Colonic mucosa (tissue), 4 donors: ENCODE results near the gene P2RY6. TPM values are rescaled to one million over a fixed set of nuclear protein-coding genes. Genes with fewer than 3 reads are reported as not detected.

ENCODE experiments used
- DNase-seq: peaks from one replicate; pipeline ENCODE4 v3.0.0-alpha.2; 2020
- H3K27ac ChIP-seq: fragments of 200-600 bp; one replicate; pipeline ENCODE4 v1.8.0; 2021
- H3K27me3 ChIP-seq: fragments of 200-600 bp; one replicate; pipeline ENCODE4 v1.8.0; 2021
- H3K36me3 ChIP-seq: fragments of 200-600 bp; one replicate; pipeline ENCODE4 v1.8.0; 2021
- H3K4me1 ChIP-seq: fragments of 200-600 bp; one replicate; pipeline ENCODE4 v1.8.0; 2021; ENCODE audit warnings: mild to moderate bottlenecking
- H3K4me3 ChIP-seq: fragments of 200-600 bp; one replicate; pipeline ENCODE4 v1.8.0; 2021
- H3K9ac ChIP-seq, 2 donors: one replicate each; pipeline ENCODE4 v1.7.0; 2013; ENCODE audit warnings: control low read depth in 2 of 2, low read depth in 2 of 2, low read length in 2 of 2
- H3K9me3 ChIP-seq: fragments of 200-600 bp; one replicate; pipeline ENCODE4 v1.8.0; 2021
- intact Hi-C: fragments of 100-400 bp; cut with DNase I; formaldehyde crosslinking; loops from one replicate; pipeline ENCODE4 v1.14.1; 2022
- total RNA-seq, 2 donors: library from RNA; stranded (reverse); fragmentation: NEBNext Ultra II Directional in 1 of 2; extraction: Animal tissue kit (Norgen Biotek cat#: 25700) in 1 of 2; gene quantifications; one replicate each; pipeline ENCODE4 v1.2.1, GENCODE V29; 2021
- TF ChIP-seq, protein P1 (sequence below): fragments of 200-600 bp; IDR thresholded peaks from one replicate; pipeline ENCODE4 v1.8.0; 2022; ENCODE audit warnings: antibody characterized with exemption, mild to moderate bottlenecking
- donor health status: healthy.
- donor health status: DM: no; HTN: no; CAD: no.
- donor health status: DM: no; HTN: no; CAD: no.

P2RY6 gene
- total RNA-seq, 2 donors from 2014 or later = 0.91 to 1.4 TPM

- no peak overlapping the region for H3K27ac ChIP-seq
- DNase-seq = no peak
- intact Hi-C loops = no loop called here
These were observed 6.8 kb upstream of the P2RY6 start for GRCh38 chr11:73265278-73265810.

GRCh38 chr11:73265853-73266645, 6.1 kb upstream of the P2RY6 start:
- DNase-seq = no peak
- Histone ChIP-seq H3K9me3 (no peaks in the 10 kb centered on the region), H3K27me3 (peaks cover 7% of the 10 kb centered on the region), H3K36me3 (no peaks in the 10 kb centered on the region), H3K4me1 (no peaks in the 10 kb centered on the region), H3K27ac (no peak overlapping the region), H3K9ac (no peak overlapping the region), H3K4me3 (no peak overlapping the region)
- intact Hi-C loops = no loop called here
- TF ChIP-seq, protein P1, sequence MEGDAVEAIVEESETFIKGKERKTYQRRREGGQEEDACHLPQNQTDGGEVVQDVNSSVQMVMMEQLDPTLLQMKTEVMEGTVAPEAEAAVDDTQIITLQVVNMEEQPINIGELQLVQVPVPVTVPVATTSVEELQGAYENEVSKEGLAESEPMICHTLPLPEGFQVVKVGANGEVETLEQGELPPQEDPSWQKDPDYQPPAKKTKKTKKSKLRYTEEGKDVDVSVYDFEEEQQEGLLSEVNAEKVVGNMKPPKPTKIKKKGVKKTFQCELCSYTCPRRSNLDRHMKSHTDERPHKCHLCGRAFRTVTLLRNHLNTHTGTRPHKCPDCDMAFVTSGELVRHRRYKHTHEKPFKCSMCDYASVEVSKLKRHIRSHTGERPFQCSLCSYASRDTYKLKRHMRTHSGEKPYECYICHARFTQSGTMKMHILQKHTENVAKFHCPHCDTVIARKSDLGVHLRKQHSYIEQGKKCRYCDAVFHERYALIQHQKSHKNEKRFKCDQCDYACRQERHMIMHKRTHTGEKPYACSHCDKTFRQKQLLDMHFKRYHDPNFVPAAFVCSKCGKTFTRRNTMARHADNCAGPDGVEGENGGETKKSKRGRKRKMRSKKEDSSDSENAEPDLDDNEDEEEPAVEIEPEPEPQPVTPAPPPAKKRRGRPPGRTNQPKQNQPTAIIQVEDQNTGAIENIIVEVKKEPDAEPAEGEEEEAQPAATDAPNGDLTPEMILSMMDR = no peak

More at GRCh38 chr11:73265278-73265810, 6.8 kb upstream of the P2RY6 start:
- H3K4me1 ChIP-seq = no peaks in the 10 kb centered on the region
- peaks cover 7% of the 10 kb centered on the region for H3K27me3 ChIP-seq
- no peaks in the 10 kb centered on the region for H3K36me3 ChIP-seq
- TF ChIP-seq, protein P1 = no peak
- H3K9ac ChIP-seq = no peak overlapping the region
- no peak overlapping the region for H3K4me3 ChIP-seq
- H3K9me3 ChIP-seq = no peaks in the 10 kb centered on the region

DNA sequence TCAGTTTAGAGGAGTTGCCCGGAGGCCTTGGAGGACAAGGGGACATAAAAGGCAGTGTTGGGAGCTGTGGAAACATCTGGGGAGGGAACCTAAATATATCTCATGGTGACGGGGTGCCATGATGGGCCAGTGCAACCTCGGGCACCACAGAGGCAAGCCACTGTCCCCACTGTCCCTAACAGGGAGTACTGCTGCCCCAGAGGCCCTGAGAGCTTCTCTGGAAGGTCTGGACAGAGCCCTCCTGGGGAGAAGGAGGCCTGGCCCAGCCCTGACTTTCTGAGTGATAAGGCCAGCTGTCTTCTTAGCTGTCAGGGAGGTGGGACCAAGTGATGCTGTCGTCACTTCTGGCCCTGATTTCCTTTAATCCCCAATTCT, 5.5 kb upstream of the P2RY6 start:
- no peak for DNase-seq
- no peak overlapping the region for H3K9ac ChIP-seq
- H3K9me3 ChIP-seq = no peaks in the 10 kb centered on the region
- H3K27me3 ChIP-seq = peaks cover 7% of the 10 kb centered on the region
- no peaks in the 10 kb centered on the region for H3K36me3 ChIP-seq
- no peak overlapping the region for H3K4me3 ChIP-seq
- TF ChIP-seq, protein P1 = no peak
- H3K4me1 ChIP-seq = no peaks in the 10 kb centered on the region
- intact Hi-C loops = no loop called here
- H3K27ac ChIP-seq = no peak overlapping the region

GRCh38 chr11:73267122-73267846, 4.9 kb upstream of the P2RY6 start:
- H3K4me3 ChIP-seq = no peak overlapping the region
- no peaks in the 10 kb centered on the region for H3K9me3 ChIP-seq
- intact Hi-C loops = no loop called here
- no peaks in the 10 kb centered on the region for H3K4me1 ChIP-seq
- no peak for DNase-seq
- peaks cover 7% of the 10 kb centered on the region for H3K27me3 ChIP-seq
- H3K9ac ChIP-seq = no peak overlapping the region
- no peak overlapping the region for H3K27ac ChIP-seq
- no peaks in the 10 kb centered on the region for H3K36me3 ChIP-seq
- TF ChIP-seq, protein P1 = no peak

- TF ChIP-seq, protein P1 = no peak
- H3K36me3 ChIP-seq = no peaks in the 10 kb centered on the region
- no peak overlapping the region for H3K4me3 ChIP-seq
- no peak overlapping the region for H3K9ac ChIP-seq
- H3K9me3 ChIP-seq = no peaks in the 10 kb centered on the region
- intact Hi-C loops = no loop called here
- no peaks in the 10 kb centered on the region for H3K4me1 ChIP-seq
- no peak overlapping the region for H3K27ac ChIP-seq
- DNase-seq = no peak
- peaks cover 7% of the 10 kb centered on the region for H3K27me3 ChIP-seq
These were observed 4.1 kb upstream of the P2RY6 start for GRCh38 chr11:73267906-73268540.
